ENCODE data around the gene INSL6.
"Not testable (repeated sequence)": the region's sequence is repeated elsewhere in the genome, so short reads cannot be mapped to it uniquely, and the experiment has no call there.

Gene INSL6

DNA sequence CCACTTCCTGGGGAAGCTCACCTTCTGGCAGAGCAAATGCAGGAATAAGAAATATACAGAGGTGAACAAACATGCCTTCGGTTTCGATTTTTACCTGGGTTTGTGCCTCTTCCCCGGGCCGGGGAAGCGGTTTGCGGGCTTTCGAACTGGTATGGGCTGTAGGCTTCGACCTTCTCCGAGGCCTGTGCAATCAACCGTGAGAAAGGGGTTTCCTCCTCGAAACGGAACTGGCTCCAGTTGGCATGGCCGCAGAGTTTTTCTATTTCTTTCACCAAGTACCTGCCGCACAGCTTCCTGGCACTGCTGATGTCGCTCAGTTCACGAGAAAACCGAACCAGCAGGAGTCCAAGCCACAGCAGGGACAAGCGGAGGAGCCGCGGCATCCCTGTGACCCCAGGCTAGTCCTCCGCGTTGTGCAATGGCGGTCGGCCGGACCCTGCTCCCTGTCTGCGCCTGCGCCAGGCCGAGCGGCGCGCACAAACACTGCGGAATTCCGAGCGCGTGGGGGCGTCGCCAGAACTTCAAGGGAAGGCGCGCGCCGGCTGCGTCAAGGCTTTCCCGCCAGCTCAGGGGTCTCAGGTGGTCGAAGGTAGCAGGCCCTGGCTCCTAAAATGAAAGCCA, at the start of gene INSL6:
INSL6 (minus strand) TSS at position 420 of the 621 bp plus-strand sequence; CDS start at position 383, 37 bp downstream.
- DNase-seq, result no peak

GRCh38 chr9:5231212-5231611, 45.8 kb upstream of the INSL6 start, which contains the start of gene INSL4:
Gene INSL4 (plus strand): TSS chr9:5231419. CDS start chr9:5231524, 105 bp downstream.
- DNase-seq, result no peak

DNA sequence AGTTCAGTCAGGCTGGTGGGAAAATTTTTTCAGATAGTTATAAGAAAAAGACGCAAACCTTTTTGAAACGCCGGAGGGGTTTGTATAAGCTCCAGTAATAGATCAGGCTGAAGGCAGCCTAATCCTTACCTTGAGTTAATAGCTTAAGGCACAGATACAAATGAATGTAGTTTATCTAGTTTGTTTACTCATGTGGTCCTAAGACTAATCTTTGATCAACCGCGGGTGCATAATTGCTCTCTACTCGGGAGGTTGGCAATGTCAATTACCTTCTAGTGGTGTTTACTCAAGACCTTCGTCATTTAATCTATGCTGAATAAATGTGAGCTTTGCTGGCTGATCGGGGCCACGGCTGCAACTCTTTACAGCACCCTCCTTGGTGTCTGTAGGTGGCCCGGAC, 45.1 kb upstream of the INSL6 start:
- no peak for DNase-seq

DNA sequence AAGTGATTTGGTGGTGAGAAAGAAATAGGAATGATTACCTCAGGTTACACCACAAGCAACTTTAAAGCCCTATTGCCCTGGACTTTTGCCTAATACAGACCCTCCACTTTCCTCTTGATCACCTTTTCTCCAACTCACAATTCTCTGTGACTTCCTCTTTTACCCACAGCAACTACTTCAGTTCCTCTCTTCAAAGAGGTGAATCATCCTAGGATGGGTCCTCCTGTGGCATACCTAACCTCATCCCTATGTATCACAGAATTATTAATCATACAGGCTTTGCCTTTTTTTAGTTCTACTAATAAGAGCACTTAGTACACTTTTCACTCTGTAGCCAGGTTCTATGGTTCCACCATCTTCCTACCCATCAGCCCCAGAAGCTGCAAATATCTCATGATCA, 19.6 kb upstream of the INSL6 start:
- no peak for DNase-seq

DNA sequence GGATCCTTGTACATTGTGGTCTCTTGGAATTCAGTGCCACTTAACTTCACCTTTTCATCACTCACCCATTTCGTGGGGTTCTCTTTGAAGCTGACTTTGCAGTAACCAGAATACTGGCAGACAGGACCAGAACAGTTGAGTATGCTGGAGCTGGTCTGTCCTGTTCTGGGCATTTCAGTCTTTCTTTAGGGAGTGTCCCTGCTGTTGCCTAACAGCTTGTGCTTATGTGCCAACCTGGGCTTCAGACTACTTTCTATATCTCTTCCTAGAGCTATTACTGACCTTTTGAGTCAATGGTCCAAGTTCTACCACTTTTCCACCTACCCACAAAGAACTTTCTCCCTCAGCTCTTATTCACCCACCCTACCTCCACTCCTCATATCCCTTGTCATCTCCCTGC, 10.0 kb upstream of the INSL6 start:
- DNase-seq, result no peak

DNA sequence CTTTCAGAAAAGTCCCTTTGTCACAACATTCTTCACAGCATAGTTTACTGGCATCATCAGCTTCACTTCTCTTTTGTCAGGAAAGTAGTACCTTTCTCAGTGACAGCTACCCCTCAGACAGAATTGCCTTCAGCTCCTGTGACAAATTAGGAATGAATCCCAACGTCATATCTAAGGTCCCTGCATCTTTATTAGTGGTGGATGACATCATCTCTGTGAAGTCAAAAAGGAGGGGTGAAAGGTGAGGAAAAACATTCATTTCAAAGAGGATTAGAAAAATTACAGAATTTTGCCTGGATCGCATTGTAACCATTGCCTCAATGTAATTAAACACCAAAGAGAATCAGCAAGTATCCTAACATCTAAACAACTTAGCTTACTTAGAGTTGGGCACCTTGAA, 7.9 kb upstream of the INSL6 start:
- DNase-seq, result no peak

DNA sequence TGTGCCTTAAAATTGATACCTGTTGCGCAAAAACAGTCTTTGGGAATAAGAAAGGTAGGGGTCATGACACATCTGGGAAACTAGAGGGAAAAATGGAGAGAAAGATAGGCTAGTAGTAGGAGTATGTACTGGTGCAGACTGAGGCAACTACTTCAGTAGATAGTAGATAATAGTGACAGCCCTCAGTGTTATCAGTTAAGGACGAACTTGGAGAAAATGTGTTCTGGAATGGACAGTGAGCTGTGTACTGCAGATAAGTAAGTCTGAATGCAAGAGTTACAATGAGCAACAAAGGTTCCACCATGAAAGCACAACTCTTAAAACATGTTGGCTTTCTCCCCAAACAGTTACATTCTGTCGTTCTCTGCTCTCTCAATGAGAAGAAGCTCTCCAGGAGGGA, 6.5 kb upstream of the INSL6 start:
- DNase-seq, result no peak

DNA sequence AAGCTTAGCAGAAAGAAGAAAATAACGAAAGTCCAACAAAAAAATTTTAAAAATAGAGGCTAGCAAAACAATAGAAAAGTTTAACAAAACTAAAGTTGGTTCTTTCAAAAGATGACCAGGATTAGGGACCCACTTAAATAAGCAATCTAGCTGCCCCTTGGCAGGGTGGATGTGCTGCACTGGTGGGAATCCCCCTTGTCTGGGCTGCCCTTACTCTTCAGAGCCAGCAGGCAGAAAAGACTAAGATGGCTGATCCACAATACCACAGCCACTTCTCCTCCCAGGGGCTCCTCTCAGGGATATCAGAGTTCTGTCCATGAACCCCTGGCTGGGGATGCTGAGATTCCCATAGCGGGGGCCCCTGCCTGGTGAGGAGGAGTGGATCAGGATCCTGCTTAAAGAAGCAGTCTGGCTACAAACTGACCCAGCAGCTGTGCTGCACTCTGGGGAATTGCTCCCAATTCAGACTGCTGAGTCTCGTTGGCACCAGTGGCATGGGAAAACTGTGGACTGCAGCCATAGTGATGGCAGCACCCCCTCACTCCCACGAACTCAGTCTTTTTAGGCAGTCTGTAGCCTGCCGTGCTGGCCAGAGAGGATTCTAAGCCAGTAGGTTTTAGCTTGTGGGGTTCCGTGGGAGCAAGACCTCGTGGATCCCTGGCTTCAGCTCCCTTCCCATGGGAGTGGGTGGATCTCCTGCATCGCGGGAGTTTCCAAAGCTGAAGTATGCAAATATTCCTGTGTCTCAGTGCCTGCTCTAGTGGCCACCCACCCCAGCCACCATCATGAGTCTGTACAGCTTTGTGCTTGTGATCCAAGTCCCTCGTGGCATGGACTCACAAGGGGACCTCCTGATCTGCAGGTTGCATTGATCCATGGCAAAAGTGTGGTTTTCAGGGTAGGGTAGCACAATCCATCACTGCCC, 2.9 kb upstream of the INSL6 start:
- no peak for DNase-seq

DNA sequence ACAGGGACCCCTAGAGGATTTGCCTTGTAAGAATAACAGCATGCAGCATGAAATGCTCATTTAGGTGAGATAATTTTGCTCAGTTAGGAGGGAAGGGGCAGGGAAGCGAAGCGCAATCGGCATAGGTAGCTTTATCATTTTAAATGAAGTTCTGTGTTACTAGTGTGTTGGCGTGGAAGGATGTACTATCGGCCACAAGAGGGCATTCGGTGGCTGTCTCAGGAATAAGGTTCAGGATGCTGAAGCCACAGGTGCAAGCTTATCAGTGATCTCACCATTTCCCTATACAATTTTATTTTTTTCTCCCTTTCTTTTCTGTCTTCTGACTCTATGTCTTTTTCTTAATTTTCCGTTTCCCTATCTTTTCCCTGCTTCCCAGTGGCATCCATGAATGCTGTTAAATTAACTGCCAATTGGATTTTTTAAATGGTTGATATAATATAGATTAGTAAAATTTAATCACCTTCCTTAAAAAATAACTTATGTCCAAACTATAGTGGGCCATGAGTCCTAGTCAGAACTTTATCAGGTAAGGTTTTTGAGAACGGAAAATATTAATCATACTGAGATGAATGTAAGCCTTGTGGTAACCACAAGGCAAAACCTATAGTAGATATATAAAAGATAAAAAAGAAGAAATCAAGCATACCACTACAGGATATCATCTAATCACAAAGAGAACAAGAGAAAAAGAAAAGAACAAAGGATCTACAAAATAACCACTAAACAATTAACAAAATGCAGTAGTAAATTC, 1.2 kb upstream of the INSL6 start:
- DNase-seq, result peak; percentile 44

GRCh38 chr9:5184776-5185175, 663 bp downstream of the INSL6 start:
- no peak for DNase-seq

DNA sequence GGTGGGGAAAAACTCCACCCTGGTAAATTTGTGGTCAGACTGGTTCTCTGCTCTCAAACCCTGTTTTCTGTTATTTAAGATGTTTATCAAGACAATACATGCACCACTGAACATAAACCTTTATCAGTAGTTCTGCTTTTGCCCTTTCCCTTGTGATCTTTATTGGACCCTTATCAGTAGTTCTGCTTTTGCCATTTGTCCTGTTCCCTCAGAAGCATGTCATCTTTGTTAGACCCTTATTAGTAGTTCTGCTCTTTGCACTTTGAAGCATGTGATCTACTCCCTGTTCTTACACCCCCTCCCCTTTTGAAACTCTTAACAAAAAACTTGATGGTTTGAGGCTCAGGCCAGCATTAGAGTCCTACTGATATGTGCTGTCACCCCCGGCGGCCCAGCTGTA, 4.8 kb downstream of the INSL6 start:
- DNase-seq, result not testable (repeated sequence)

- no peak for DNase-seq
Observed at GRCh38 chr9:5178126-5178805, 7.2 kb downstream of the INSL6 start.

DNA sequence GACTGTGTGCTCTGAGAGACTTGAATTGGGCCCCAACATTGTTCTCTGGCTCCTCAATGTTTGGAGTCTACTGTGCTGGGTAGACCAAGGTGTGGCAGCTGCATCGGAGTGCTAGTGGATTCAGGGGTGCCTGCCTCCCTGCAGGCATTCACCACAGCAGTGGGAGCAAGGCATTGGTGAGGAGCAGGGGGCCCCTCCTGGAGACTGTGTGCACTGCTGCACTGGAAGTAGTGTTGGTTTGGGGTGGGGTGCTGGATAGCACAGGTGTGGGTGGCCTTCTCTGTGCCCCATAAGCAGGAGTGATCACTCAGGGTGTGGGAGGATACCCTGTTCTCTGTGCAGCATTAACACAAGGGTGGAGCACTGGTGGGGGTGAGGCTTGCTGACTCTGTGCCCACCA, 39.2 kb downstream of the INSL6 start:
- DNase-seq, result no peak

DNA sequence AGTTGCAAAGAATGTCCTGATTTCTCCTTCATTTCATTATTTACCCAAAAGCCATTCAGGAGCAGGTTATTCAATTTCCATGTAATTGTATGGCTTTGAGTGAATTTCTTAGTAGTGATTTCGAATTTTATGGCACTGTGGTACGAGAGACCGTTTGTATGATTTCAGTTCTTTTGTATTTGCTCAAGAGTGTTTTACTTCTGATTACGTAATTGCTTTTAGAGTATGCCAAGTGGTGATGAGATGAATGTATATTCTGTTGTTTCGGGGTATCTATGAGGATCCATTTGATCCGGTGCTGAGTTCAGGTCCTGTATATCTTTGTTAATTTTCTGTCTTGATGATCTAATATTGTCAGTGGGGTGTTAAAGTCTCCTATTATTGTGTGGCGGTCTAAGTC, 41.2 kb downstream of the INSL6 start:
- DNase-seq, result no peak

GRCh38 chr9:5140151-5140550, 45.3 kb downstream of the INSL6 start:
- DNase-seq, result no peak

DNA sequence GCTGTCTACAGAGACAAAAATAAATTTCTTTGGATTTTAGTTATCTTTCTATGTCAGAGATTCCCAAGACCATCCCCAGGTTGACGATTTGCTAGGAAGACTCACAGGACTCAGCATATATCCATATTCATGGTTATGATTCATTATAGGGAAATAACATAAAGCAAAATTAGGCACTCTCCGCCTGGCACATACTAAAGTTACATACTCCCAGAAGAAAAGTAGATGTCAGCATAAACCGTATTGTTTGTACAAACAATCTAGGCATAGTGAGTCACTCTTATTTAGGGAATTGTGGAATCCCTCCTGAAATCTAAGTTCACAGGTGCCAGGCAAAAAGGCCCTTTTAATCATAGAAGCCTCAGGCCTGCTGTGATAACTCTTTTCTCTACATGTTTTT, 62.9 kb downstream of the INSL6 start:
- no peak for DNase-seq

- no peak for DNase-seq
Observed at GRCh38 chr9:5122116-5122515, 63.3 kb downstream of the INSL6 start.

DNA sequence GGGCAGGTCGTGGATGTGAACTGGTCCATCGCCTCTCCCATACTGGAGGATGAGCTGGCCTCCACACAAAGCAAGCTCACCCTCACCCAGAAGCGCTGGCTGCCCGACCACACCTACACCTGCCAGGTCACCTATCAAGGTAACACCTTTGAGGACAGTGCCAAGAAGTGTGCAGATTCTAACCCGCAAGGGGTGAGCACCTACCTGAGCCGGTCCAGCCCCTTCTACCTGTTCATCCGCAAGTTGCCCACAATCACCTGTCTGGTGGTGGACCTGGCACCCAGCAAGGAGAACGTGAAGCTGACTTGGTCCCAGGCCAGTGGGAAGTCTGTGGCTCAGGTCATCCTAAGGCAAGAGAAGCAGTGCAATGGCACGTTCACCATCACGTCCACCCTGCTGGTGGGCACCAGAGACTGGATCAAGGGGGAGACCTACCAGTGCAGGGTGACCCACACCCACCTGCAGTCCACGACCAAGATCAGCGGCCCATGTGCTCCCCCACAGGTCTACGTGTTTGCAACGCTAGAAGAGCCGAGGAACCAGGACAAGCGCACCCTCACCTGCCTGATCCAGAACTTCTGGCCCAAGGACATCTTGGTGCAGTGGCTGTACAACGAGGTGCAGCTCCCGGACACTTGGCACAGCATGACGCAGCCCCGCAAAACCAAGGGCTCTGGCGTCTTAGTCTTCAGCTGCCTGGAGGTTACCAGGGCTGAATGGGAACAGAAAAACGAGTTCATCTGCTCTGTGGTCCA, 71.3 kb downstream of the INSL6 start:
- no peak for DNase-seq
